ENCODE results near the gene FHOD3. TPM values are rescaled to one million over a fixed set of nuclear protein-coding genes. Genes with fewer than 3 reads are reported as not detected.
A peak's percentile ranks its signal among the peaks of the same experiment; 100 is the strongest.

Gene FHOD3
- total RNA-seq, 3 donors from 2014 or later = 2.7 to 14.4 (median 4.0) TPM

DNA sequence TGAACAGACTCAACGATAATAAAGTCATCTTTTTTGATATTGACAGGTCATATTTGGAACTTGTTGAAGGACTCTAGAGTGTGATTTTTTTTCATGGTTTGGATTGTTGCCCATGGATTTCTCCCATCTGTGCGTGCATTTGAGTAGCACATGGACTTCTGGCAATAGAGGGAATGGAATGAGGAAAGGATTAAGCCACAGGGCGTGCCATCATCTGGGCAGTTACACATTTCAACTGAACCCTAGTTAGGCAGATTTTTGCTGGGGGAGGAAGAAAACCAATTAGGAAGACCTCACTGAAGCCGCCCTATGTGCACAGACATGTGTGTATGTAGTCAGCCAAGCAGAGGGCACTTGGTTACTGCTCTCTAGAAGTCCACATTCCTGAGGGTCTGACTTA lies 458.7 kb downstream of the FHOD3 start:
- ATAC-seq = peak; percentile 51

DNA sequence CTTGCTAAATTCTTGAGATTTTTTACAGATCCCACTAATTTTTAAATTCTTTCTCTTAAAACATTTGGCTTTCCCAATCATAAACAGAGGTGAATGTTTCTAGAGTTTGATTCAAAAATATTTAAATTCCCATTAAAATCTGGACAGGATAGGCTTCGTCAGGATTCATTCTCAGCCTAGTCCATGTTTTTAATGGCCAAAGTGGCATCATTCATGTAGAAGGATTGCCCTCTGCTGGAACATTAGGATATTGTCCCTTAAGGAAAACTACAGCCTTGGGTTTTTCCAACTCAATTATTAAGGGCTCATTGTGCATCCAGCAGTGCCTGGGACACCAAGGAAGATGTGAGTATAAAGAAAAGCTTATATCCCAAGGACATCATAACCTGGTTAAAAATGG lies 459.6 kb downstream of the FHOD3 start:
- no peaks in the 10 kb centered on the region for H3K9me3 ChIP-seq
- no peaks in the 10 kb centered on the region for H3K36me3 ChIP-seq (ENCODE audit: low read depth)
- TF ChIP-seq, protein P1, sequence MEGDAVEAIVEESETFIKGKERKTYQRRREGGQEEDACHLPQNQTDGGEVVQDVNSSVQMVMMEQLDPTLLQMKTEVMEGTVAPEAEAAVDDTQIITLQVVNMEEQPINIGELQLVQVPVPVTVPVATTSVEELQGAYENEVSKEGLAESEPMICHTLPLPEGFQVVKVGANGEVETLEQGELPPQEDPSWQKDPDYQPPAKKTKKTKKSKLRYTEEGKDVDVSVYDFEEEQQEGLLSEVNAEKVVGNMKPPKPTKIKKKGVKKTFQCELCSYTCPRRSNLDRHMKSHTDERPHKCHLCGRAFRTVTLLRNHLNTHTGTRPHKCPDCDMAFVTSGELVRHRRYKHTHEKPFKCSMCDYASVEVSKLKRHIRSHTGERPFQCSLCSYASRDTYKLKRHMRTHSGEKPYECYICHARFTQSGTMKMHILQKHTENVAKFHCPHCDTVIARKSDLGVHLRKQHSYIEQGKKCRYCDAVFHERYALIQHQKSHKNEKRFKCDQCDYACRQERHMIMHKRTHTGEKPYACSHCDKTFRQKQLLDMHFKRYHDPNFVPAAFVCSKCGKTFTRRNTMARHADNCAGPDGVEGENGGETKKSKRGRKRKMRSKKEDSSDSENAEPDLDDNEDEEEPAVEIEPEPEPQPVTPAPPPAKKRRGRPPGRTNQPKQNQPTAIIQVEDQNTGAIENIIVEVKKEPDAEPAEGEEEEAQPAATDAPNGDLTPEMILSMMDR (IDR thresholded peaks at IDR 0.05) = peak; percentile 7
- no peaks in the 10 kb centered on the region for H3K4me1 ChIP-seq (ENCODE audit: low read depth)
- no peak overlapping the region for H3K4me3 ChIP-seq
- ATAC-seq (peak; percentile 77), DNase-seq (peak in 1 of 3 donors; percentile 35)
- intact Hi-C loops (cut with DNase I, micrococcal nuclease) = loop anchor here (5.0 kb wide), 1 partner anchor 70 kb away; no protein-coding TSS in a partner anchor

More for the DNA sequence above, 458.7 kb downstream of the FHOD3 start:
- Histone ChIP-seq H3K9me3 (no peaks in the 10 kb centered on the region), H3K4me3 (no peak overlapping the region), H3K4me1 (ENCODE audit: low read depth) (no peaks in the 10 kb centered on the region), H3K36me3 (ENCODE audit: low read depth) (no peaks in the 10 kb centered on the region)
- TF ChIP-seq, protein P1 (IDR thresholded peaks at IDR 0.05) = no peak
- DNase-seq = no peak
- intact Hi-C loops (cut with DNase I, micrococcal nuclease) = loop anchor here (5.0 kb wide), 1 partner anchor 69 kb away; no protein-coding TSS in a partner anchor

DNA sequence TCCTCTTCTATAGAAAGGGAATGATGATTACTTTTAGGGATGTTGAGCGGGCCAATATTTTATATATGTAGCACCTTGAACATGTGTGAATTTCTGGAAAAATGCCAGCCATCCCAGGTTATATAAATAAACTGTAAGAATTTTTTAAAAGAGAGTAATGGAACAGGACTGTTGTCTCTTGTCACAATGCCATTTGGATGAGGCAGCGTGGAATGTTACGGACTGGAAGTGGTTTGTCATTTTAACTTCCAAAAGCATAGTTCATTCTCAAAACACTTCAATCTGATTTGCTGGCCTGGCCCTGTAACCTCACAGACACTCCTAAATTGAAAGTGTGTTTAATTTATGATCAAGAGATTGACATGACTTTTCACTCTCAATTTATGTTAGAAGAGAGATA lies 460.5 kb downstream of the FHOD3 start:
- intact Hi-C loops (cut with DNase I, micrococcal nuclease) = loop anchor here (5.0 kb wide), 1 partner anchor 71 kb away; no protein-coding TSS in a partner anchor
- no peak overlapping the region for H3K4me3 ChIP-seq

DNA sequence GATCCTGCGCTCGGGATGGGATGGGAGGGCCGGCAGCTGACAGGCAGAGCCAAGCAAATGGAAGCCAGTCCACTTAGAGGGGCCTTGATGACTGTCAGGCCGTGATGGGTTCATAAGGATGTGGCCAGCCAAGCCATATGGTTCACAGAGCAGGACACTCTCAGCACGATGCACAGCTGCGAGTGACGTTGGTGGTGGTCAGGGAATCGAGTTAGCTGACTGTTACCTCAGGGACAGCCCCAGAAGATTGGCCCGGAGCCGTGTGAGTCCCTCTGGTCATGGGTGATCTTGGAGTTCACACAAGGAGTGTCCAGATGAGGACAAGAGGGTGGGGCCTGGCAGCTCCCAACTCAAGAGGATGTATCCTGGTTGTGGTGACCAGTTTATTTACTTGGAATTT lies 461.1 kb downstream of the FHOD3 start:
- Histone ChIP-seq H3K4me3 (no peak overlapping the region), H3K4me1 (ENCODE audit: low read depth) (no peaks in the 10 kb centered on the region), H3K9me3 (no peaks in the 10 kb centered on the region), H3K36me3 (ENCODE audit: low read depth) (no peaks in the 10 kb centered on the region)
- intact Hi-C loops (cut with DNase I, micrococcal nuclease) = loop anchor here (5.0 kb wide), 1 partner anchor 71 kb away; no protein-coding TSS in a partner anchor
- no peak for DNase-seq
- ATAC-seq = no peak
- TF ChIP-seq, protein P1 (IDR thresholded peaks at IDR 0.05) = no peak

More for the DNA sequence above, 460.5 kb downstream of the FHOD3 start:
- H3K36me3 ChIP-seq (ENCODE audit: low read depth) = no peaks in the 10 kb centered on the region
- DNase-seq (no peak), ATAC-seq (no peak)
- TF ChIP-seq, protein P1 (IDR thresholded peaks at IDR 0.05) = no peak
- H3K4me1 ChIP-seq (ENCODE audit: low read depth) = no peaks in the 10 kb centered on the region
- no peaks in the 10 kb centered on the region for H3K9me3 ChIP-seq

DNA sequence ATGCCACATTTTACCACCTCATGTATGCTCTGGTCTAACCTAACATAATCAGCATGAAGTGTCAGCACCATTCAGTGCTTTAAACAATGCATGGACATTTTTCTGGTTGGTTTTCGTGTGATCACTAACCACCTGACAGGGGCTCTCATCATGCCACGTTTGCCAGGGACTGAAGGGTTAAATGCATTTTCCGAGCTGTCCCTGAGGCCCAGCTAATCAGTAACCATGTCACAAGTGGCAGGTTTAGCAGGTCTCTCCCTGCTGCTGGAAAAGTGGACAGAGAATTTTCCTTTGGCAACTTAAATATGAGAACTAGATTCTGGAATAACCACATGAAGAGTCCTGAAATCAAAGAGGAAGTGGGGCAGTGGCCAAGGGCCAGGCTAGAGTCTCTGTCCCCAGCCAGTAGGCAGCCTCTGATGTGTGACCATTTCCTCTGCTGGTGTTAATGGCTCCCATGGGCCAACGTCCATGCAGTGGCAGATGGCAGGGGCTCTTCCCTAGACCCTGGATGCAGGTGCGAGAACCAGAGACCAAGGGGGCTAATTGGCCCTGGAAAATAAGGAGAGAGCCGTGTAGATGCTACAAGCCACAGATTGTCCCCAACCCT lies 461.8 kb downstream of the FHOD3 start:
- Histone ChIP-seq H3K9me3 (no peaks in the 10 kb centered on the region), H3K36me3 (ENCODE audit: low read depth) (no peaks in the 10 kb centered on the region), H3K4me1 (ENCODE audit: low read depth) (no peaks in the 10 kb centered on the region), H3K4me3 (no peak overlapping the region)
- DNase-seq = no peak
- peak; percentile 10 for ATAC-seq
- TF ChIP-seq, protein P1 (IDR thresholded peaks at IDR 0.05) = no peak
- intact Hi-C loops (cut with DNase I, micrococcal nuclease) = loop anchor here (5.0 kb wide), 1 partner anchor 72 kb away; no protein-coding TSS in a partner anchor

All from mucosa of descending colon (tissue), 3 donors.